IPS DF 19.7 (cell line): ENCODE data around the gene ENTREP3.

Source experiments
- DNase-seq: peaks from one replicate; pipeline ENCODE4 v3.0.0-alpha.2; 2013; ENCODE audit warnings: low read depth, low spot score

The ENTREP3 gene

GRCh38 chr1:155277902-155278688 lies 22.8 kb upstream of the ENTREP3 start:
- peak; percentile 91 for DNase-seq

DNA sequence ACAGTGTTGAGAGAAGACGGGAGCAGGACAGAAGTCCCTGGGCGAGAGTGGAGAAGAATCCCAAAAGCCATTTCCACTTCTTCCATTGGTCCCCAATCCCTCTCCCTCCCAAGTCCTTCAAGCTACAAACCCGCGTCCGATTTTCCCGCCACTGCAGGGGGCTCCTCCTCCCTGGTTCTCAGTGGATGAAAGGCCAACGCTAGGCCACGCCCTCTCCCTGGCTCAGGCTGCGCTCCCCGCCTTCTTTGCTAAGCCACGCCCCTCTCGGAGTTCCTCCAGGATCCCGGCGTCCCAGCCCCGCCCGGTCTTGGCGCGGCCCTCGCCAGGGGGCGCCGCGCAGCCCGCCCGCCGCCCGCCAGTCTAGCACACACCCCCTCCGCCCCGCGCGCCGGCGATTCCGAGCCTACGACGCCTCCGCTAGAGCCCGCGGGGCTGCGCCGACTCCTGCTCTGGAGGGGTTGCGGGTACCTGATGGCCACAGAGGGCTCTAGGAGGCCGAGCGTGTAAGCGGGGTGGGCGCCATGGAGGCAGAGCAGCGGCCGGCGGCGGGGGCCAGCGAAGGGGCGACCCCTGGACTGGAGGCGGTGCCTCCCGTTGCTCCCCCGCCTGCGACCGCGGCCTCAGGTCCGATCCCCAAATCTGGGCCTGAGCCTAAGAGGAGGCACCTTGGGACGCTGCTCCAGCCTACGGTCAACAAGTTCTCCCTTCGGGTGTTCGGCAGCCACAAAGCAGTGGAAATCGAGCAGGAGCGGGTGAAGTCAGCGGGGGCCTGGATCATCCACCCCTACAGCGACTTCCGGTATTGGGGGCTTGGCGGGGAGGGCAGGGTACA lies 22.0 kb upstream of the ENTREP3 start, which contains the start of gene HCN3:
TSS of gene HCN3 (plus strand) at position 394 of the 832 bp plus-strand sequence. CDS start at position 522, 128 bp downstream.
- DNase-seq: peak; percentile 93

DNA sequence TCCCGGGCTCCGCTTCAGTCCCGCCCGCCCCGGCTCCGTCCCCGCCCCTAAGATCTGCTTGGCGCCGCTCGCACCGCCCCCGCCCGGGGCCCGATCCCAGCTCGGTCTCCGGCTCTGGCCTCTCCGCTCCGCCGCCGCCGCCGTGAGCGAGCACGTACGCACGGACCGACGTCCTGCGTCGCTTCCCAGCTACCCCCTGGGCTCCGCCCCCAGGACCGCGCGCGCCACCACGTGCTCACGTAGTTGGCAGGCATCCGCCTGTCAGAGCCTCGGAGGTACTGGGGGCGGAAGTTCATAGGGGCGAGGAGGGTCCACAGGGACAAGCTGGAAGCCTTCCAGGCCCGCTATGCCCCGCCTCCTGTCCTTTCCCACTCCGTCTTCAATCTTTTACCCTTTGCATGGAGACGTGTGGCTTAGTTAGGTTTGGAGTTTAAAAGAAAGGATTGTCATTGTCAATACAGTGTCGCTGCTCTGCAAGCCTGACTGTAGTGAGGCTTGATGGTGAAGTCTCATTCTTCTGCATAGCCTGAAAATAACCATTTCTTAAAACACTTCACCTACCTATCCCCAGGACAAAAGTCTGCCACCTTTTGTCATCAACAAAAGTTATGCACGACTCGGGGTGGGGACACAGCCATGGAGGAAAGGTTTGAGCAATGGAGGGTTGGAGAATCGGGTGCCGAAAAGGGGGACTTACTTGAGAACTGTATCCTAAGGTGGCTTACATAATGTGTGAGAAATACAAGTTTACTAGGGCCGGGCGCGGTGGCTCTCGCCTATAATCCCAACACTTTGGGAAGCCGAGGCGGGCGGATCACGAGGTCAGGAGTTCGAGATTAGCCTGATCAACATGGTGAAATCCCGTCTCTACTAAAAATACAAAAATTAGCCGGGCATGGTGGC lies 18.3 kb upstream of the ENTREP3 start, which contains the start of gene CLK2:
TSS of gene CLK2 (minus strand) at position 162 of the 903 bp plus-strand sequence. CDS start 2,527 bp downstream, outside the sequence.
- peak; percentile 93 for DNase-seq

- no peak for DNase-seq
Observed at GRCh38 chr1:155272466-155273342, 17.4 kb upstream of the ENTREP3 start.

GRCh38 chr1:155269381-155269780 lies 14.1 kb upstream of the ENTREP3 start:
- DNase-seq: no peak

- DNase-seq: no peak
Observed at GRCh38 chr1:155268630-155269029, 13.3 kb upstream of the ENTREP3 start.

- DNase-seq: no peak
Observed at GRCh38 chr1:155267373-155267772, 12.1 kb upstream of the ENTREP3 start.

GRCh38 chr1:155266553-155266952 lies 11.3 kb upstream of the ENTREP3 start:
- DNase-seq: no peak

DNA sequence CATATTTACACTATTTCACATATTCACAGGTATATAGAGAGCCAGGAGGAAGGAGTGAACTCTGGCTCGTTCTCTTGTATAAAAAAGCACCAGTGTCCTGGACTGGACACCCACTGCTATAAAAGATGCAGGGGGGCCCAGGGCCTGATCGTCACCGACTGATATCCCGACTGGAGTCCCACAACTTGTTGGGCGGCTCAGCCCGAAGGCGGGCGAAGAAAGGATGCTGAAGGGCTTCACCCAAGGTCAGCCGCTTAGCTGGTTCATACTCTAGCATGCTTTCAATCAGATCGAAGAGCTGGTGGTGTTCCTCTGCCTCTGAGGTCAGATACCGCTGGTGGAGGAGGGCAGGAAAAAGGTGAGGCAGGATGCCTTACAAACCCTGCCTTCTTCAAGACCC lies 7.8 kb upstream of the ENTREP3 start:
- DNase-seq: no peak

DNA sequence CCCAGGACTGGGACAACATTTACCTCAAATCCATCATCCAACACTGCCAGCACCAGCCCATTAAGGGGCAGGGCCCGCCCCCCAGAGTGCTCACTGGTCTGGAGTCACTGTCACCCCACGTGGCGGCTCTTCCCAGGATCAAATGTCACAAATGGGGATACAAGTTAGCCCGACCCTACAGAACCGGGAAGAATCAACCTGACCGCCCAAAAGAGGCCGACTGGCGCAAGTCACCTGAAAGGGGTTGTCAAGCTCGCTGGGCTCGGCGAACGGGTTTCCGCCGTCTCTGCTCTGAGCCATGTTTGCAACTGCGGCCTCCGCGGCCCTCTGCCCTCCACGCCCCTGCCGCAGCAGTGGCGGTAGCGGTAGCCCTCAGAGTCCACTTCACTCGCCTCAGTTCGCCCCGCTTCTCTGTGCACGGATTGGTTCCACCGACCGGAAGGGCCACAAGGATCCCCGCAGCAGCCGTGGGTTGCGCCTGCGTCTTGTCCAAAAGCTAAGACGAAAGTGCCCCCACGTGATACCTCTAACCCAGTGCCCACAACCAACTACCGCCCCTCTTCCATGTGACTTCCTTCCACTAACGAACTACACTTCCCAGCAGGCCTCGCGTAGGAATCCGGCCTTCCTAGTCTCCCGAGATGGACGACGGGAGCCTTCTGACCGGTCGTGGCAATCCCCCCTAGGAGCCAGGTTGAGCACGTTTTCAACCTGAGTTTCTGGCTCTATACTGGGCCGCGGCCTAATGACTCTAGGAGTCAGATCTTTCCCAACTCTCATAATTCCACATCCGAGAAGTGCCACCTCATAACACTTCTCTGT lies 6.8 kb upstream of the ENTREP3 start, which contains the start of gene SCAMP3:
TSS of gene SCAMP3 (minus strand) at position 509 of the 822 bp plus-strand sequence. CDS start at position 300, 209 bp downstream.
- peak; percentile 99 for DNase-seq

DNA sequence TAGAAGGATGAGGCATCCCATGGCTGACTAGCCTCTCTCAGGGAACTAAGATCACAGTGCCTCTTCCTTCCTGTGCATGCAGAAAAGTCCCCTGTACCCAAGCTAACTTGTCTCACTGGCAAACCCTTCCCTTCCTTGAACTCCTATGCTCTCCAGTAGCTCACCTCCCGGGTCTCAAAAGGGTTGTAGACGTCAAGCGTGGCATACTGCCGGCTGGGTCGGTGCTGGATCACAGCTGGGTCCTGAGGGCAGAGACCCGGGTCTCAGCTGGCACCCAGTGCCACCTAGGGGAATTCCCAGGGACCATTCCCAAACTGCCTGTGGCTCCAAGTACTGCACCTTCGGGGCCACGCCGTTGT lies 6.2 kb upstream of the ENTREP3 start:
- DNase-seq: no peak

- no peak for DNase-seq
Observed at GRCh38 chr1:155260276-155260675, 5.0 kb upstream of the ENTREP3 start.

DNA sequence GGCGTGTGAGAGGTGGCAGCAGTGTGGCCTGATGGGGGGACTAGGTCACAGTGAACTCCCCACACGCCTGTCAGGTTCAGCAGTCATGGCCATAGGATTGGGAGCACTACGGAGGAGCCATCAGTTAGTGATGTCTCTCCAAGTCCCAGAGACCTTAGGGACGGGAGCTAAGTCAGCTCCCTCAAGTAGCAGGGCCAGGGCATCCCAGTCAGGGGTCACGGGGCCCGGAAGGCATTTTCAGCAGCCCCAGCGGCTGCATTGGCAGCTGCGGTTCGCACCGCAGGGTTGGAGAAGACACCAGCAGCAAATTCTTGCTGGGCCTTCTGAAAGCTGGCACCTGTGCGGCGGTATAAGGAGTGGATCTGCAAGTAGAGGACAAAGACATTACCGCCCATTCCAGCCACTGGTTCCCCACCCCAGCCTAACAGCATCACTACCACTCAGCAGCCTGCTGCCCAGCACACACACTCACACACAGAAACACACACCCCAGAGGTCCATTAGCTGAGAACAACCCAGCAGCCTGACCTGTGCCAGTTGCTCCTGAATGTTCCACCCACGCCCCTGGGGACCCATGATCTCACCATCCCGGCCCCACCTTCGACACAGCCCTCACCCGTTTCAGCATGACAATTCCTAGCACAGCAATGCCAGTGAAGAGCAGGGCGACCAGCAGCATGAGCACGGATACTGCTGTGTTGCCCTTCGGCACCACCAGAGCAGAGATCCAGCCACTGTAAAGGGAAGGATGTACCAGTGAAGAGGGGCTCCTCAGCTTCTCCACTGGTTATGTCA lies 972 bp upstream of the ENTREP3 start:
- DNase-seq: no peak

- DNase-seq: no peak
Observed at GRCh38 chr1:155254714-155255242, 505 bp downstream of the ENTREP3 start.

GRCh38 chr1:155254228-155254713 lies 1.0 kb downstream of the ENTREP3 start:
- DNase-seq: no peak

- DNase-seq: no peak
Observed at GRCh38 chr1:155253797-155254196, 1.5 kb downstream of the ENTREP3 start.

GRCh38 chr1:155253208-155253607 lies 2.1 kb downstream of the ENTREP3 start:
- no peak for DNase-seq

DNA sequence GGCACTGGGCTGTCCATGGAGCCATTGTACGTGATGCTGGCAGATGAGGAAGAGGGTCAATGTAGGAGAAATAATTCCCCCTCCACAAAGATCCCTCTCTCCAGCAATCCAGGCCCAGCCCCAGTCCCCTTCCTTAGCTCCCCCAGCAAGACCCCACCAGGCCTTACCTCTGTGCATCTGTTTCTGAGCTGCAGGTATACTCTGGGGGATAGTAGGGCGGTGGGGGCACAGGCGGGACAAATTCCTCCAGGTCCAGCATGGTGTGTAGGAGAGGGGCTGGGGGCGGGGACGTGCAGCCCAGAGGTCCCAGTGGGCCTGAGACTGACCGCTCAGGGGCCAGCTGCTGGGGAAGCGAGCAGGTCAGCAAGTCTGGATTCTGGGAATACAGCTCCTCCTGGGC lies 3.7 kb downstream of the ENTREP3 start:
- DNase-seq: no peak
